ENCODE results near the gene TMEM232. TPM values are rescaled to one million over a fixed set of nuclear protein-coding genes. Genes with fewer than 3 reads are reported as not detected.
"Not testable (repeated sequence)": the region's sequence is repeated elsewhere in the genome, so short reads cannot be mapped to it uniquely, and the experiment has no call there.

Gene TMEM232
- total and polyA plus RNA-seq, 2 of the 4 experiments (the other 2 are of a cell fraction), result 0.17 to 0.36 TPM

GRCh38 chr5:110536120-110537115 is 190.1 kb downstream of the TMEM232 start:
- Histone ChIP-seq H4K91ac (ENCODE audit: insufficient read depth, low read depth, low read length) (no peak overlapping the region), H3K4me2 (ENCODE audit: low read depth, low read length) (no peak overlapping the region), H4K8ac (ENCODE audit: low read depth in 2 of 2, low read length in 2 of 2) (no peak overlapping the region), H3K4me3 (ENCODE audit: insufficient read depth, low read depth, low read length) (no peak overlapping the region), H3K36me3 (ENCODE audit: control insufficient read depth, insufficient read depth, low read length) (no peaks in the 10 kb centered on the region), H3K14ac (replicated peaks; ENCODE audit: low read depth, low read length) (no peak overlapping the region), H2BK20ac (ENCODE audit: low read depth, low read length) (no peak overlapping the region), H2BK120ac (ENCODE audit: low read depth, low read length) (no peak overlapping the region), H3K4ac (ENCODE audit: low read depth, low read length) (no peak overlapping the region), H2BK5ac (ENCODE audit: low read depth, low read length, poor library complexity, severe bottlenecking) (no peak overlapping the region), H3K4me1 (ENCODE audit: control insufficient read depth, insufficient read depth, low read length) (no peaks in the 10 kb centered on the region), H3K27me3 (ENCODE audit: control insufficient read depth, insufficient read depth, low read length) (no peaks in the 10 kb centered on the region), H2AK5ac (ENCODE audit: low read depth, low read length) (no peak overlapping the region), H2AK9ac (replicated peaks; ENCODE audit: low read depth, low read length, poor library complexity) (no peak overlapping the region), H3K56ac (ENCODE audit: extremely low read depth, insufficient read depth, low read length) (no peak overlapping the region), H4K20me1 (ENCODE audit: insufficient read depth, low read length) (no peaks in the 10 kb centered on the region), H3K9me3 (ENCODE audit: control insufficient read depth, insufficient read depth, low read length) (no peaks in the 10 kb centered on the region), H3K23ac (ENCODE audit: low read depth, low read length) (no peak overlapping the region), H3K18ac (ENCODE audit: low read depth, low read length) (no peak overlapping the region), H3K9me1 (ENCODE audit: insufficient read depth, low read length) (no peaks in the 10 kb centered on the region), H4K5ac (ENCODE audit: low read depth, low read length) (no peak overlapping the region), H3K79me1 (ENCODE audit: low read depth in 1 of 2, low read length in 2 of 2) (no peaks in the 10 kb centered on the region), H3K9ac (ENCODE audit: low read depth, low read length) (no peak overlapping the region), H2BK15ac (ENCODE audit: low read depth, low read length) (no peak overlapping the region), H2AFZ (replicated peaks; ENCODE audit: low read length, poor library complexity) (no peak overlapping the region), H3K27ac (ENCODE audit: insufficient read depth, low read length) (no peak overlapping the region)
- dilution Hi-C loops (cut with HindIII; ENCODE audit: low sequenced_read_pairs, unreplicated experiment) (no loop called here), intact Hi-C loops (cut with micrococcal nuclease) (no loop called here), in situ Hi-C loops (cut with MboI; ENCODE audit: low sequenced_read_pairs) (no loop called here)
- no peak; the same call in 1 of the 2 replicates for ATAC-seq (ENCODE audit: low read depth)
- no peak for TF ChIP-seq USF2 (IDR thresholded peaks at IDR 0.05; ENCODE audit: low read depth, low read length)
- TF ChIP-seq SMC3 (IDR thresholded peaks at IDR 0.05; ENCODE audit: low read depth, low read length), result no peak
- no peak for TF ChIP-seq MXI1 (IDR thresholded peaks at IDR 0.05; ENCODE audit: borderline replicate concordance, low read depth, low read length)
- no peak for TF ChIP-seq MAZ (IDR thresholded peaks at IDR 0.05; ENCODE audit: borderline replicate concordance, low read depth, low read length)
- no peak for TF ChIP-seq MAFK (IDR thresholded peaks at IDR 0.05; ENCODE audit: low read depth, low read length)
- 50% methylated on average over 1 of the region's 6 CpGs; no CpG with 5 or more reads in 1 of the 2 experiments for WGBS, 2 experiments (ENCODE audit: extremely low coverage in 2 of 2, insufficient read length in 1 of 2)
- POLR2A ChIA-PET (ENCODE audit: unreplicated experiment), result no interaction called here
- CTCF ChIA-PET, result no interaction called here
- no peak for DNase-seq
- no TSS peak for BruUV-seq (replicated peaks)

GRCh38 chr5:110535146-110535545 is 191.3 kb downstream of the TMEM232 start:
- dilution Hi-C loops (cut with HindIII; ENCODE audit: low sequenced_read_pairs, unreplicated experiment); H3K36me3 ChIP-seq (ENCODE audit: control insufficient read depth, insufficient read depth, low read length); H2BK120ac ChIP-seq (ENCODE audit: low read depth, low read length); H3K9me1 ChIP-seq (ENCODE audit: insufficient read depth, low read length); H3K79me1 ChIP-seq (ENCODE audit: low read depth in 1 of 2, low read length in 2 of 2); H4K8ac ChIP-seq (ENCODE audit: low read depth in 2 of 2, low read length in 2 of 2); H3K4me1 ChIP-seq (ENCODE audit: control insufficient read depth, insufficient read depth, low read length); POLR2A ChIA-PET (ENCODE audit: unreplicated experiment); H2BK5ac ChIP-seq (ENCODE audit: low read depth, low read length, poor library complexity, severe bottlenecking); H3K4ac ChIP-seq (ENCODE audit: low read depth, low read length); CTCF ChIA-PET; H3K23ac ChIP-seq (ENCODE audit: low read depth, low read length); H3K56ac ChIP-seq (ENCODE audit: extremely low read depth, insufficient read depth, low read length); DNase-seq; H2AFZ ChIP-seq (replicated peaks; ENCODE audit: low read length, poor library complexity); ATAC-seq (ENCODE audit: low read depth); BruUV-seq (replicated peaks); H3K4me3 ChIP-seq (ENCODE audit: insufficient read depth, low read depth, low read length); H2AK5ac ChIP-seq (ENCODE audit: low read depth, low read length); H2AK9ac ChIP-seq (replicated peaks; ENCODE audit: low read depth, low read length, poor library complexity); H2BK15ac ChIP-seq (ENCODE audit: low read depth, low read length); H4K5ac ChIP-seq (ENCODE audit: low read depth, low read length); in situ Hi-C loops (cut with MboI; ENCODE audit: low sequenced_read_pairs); H3K4me2 ChIP-seq (ENCODE audit: low read depth, low read length); H3K27me3 ChIP-seq (ENCODE audit: control insufficient read depth, insufficient read depth, low read length); H4K20me1 ChIP-seq (ENCODE audit: insufficient read depth, low read length); H3K9me3 ChIP-seq (ENCODE audit: control insufficient read depth, insufficient read depth, low read length); H3K18ac ChIP-seq (ENCODE audit: low read depth, low read length); H3K9ac ChIP-seq (ENCODE audit: low read depth, low read length); H3K14ac ChIP-seq (replicated peaks; ENCODE audit: low read depth, low read length); H2BK20ac ChIP-seq (ENCODE audit: low read depth, low read length); intact Hi-C loops (cut with micrococcal nuclease); H3K27ac ChIP-seq (ENCODE audit: insufficient read depth, low read length); H4K91ac ChIP-seq (ENCODE audit: insufficient read depth, low read depth, low read length): not testable (repeated sequence)
- no CpG with 5 or more reads among the region's 7 CpGs for WGBS, 2 experiments (ENCODE audit: extremely low coverage in 2 of 2, insufficient read length in 1 of 2)
